H54 (cell line): Measurements from ENCODE around the gene CCDC57.
"Not testable (repeated sequence)": the region's sequence is repeated elsewhere in the genome, so short reads cannot be mapped to it uniquely, and the experiment has no call there.

ENCODE experiments used
- DNase-seq: peaks from one replicate; pipeline ENCODE4 v3.0.0; 2011; ENCODE audit warnings: low spot score, mixed read lengths; ENCODE audit not compliant: insufficient read length
- FAIRE-seq: peaks from 3 replicates; lab custom pipeline; 2011; peaks lifted over from hg19 to GRCh38; lab: Jason Lieb, UNC
- POLR2A ChIP-seq: IDR thresholded peaks from 2 replicates; pipeline ENCODE4 v1.6.1; 2011; ENCODE audit warnings: low read depth, mild to moderate bottlenecking, low read length

CCDC57 gene

DNA sequence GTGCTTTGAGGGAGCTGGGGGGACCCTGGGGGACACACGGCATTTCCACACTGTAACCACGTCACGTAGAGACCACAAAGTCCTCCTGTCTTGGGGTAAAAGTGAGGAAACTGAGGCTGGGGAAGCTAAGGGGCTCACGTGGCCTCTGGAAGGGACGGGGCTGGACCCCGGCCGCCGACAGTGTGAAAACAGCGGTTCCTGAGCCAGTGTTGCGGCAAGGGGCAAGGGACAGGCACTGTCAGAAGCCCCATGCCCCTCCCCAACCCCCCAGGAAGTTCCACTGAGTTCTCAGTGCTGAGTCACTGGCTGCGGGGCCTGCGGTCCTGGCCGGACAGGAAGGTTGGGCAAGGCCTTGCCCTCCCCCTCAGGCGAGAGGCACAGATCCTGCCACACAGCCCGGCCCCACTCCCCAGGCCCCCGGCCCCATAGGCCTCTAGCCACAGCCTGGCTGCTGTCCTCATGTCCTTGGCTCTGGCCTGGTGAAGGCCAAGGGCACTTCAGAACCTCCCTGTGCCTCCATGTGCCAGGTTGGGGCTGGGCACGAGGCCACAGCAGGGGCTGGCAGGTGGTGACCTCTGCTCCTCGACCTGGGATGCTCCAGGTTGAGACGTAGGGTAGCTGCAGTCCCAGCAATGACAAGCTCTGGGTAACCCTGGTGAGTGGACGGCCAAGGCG lies 5.0 kb upstream of the CCDC57 start:
- no peak; the same call in 1 of the 2 replicates for TF ChIP-seq POLR2A
- FAIRE-seq = no peak
- DNase-seq = peak; percentile 67

DNA sequence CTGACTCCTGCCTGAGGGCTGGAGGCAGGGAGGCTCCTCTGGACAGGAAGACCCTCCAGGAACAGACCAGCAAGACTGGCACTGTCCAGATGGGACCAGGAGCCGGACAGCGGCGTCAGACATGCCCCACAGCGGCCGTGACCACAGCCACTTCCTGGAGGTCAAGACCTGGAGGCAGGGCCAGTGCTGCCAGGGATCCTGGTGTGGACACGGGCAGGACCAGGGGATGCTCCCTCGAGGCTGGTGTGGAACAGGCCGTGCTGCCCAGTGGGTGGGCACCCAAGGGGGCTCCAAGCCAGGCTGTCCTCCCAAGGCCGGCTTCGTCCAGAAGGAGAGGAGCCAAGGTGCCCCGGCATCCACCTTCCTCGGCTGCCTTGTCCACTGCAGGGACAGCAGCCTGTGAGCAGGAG lies 4.5 kb upstream of the CCDC57 start:
- no peak for TF ChIP-seq POLR2A
- peak; percentile 59 for DNase-seq
- FAIRE-seq = no peak

GRCh38 chr17:82216301-82217119 lies 3.9 kb upstream of the CCDC57 start:
- TF ChIP-seq POLR2A = peak; percentile 16; the same call in 1 of the 2 replicates
- peak; percentile 77 for DNase-seq
- no peak for FAIRE-seq

DNA sequence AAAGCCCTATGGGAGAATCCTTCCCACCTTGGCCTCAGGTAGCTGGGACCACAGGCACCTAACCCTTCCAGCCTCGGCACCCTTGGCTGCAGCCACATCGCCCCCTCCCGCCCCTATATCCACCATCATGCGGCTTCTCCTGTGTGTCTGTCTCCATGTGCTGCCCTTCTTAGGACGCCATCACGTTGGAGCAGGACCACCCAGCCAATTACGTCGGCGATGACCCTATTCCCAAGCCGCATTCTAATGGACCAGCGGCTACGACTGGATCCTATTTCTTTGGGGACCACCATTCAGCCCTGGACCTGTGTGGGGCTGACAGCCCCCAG lies 3.3 kb upstream of the CCDC57 start:
- DNase-seq (no peak), FAIRE-seq (no peak)
- TF ChIP-seq POLR2A = no peak

- DNase-seq = no peak
Measured at GRCh38 chr17:82215095-82215971, 2.7 kb upstream of the CCDC57 start.

GRCh38 chr17:82214012-82214628 lies 1.5 kb upstream of the CCDC57 start:
- no peak for TF ChIP-seq POLR2A
- FAIRE-seq (no peak), DNase-seq (no peak)

More at GRCh38 chr17:82215095-82215971, 2.7 kb upstream of the CCDC57 start:
- FAIRE-seq = no peak
- peak; percentile 8; the same call in 1 of the 2 replicates for TF ChIP-seq POLR2A

DNA sequence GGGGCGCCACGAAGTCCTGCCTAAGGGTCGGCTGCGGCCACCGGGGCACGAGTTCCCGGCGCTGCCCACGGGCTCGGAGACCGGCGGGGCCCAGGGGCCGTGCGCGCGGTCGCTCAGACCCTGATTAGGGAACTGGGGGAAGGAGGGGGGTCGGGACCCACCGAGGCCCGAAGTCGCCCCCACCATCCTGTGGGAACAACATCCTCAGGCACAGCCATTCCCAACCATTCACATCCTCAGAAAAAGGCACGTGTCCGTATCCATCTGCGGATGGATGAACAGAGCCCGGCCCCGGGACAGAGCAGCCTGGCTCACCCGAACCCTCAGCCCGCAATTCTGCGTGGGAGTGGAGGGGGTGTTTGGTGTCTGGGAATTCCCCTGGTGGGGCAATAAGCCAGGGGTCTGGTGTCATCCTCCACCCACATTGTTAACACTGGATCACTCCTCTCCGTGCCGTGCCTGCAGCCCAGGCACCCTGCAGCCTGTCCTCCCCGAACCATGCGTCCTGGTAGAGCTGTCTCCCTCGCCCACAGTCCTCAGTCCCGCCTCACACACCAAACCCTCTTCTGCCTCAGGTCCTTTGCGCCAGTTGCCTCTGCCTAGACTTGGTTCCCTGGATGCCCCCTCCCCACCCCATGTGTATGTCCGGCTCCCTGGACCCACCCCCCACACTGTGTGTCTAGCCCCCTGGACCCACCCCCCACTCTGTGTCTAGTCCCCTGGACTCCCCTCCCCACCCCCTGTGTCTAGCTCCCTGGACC lies 789 bp upstream of the CCDC57 start:
- FAIRE-seq (no peak), DNase-seq (peak; percentile 86)
- TF ChIP-seq POLR2A = peak; percentile 24; the same call in 1 of the 2 replicates

- not testable (repeated sequence) for FAIRE-seq, DNase-seq
Measured at GRCh38 chr17:82210655-82211054, 2.0 kb downstream of the CCDC57 start.

DNA sequence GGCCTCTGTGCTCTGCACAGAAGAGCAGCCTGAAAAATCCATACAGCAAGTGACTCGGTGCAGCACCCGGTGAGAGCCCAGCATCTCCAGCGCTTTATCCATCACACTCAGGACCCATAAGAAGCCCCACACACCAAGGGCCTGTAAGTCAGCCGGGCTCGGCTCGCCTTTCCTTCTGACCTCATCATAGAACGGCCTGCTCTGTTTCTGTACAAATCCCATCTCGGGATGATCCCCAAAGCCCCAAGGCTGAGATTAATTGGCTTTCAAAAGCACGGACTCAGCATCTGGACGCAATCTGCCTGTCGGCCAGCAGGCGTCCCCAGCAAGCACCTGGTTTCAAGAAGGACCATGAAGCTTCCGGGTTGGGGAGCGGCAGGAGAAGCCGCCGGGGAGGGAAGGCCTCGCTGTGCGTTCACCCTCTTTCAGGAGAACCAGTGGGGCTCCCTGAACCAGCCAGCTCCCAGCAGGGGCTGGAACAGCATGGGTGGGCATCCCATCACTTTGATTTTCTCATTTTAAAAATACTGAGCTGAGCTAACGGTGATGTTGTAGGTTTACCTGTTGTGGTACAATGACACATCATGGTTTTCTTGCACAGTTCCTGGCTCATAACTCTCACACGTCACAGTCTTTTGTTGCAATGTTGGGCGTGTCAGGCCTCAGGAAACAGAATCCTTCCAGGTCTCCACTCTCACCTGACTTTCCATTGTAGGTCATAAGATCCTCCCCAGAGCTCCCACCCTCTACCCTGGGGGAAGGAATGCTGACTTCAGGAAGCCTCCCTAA lies 6.7 kb downstream of the CCDC57 start:
- TF ChIP-seq POLR2A = 0 out of 2 replicates have a peak, but pooled peaks have one; percentile 41
- FAIRE-seq (no peak), DNase-seq (peak; percentile 81)

DNA sequence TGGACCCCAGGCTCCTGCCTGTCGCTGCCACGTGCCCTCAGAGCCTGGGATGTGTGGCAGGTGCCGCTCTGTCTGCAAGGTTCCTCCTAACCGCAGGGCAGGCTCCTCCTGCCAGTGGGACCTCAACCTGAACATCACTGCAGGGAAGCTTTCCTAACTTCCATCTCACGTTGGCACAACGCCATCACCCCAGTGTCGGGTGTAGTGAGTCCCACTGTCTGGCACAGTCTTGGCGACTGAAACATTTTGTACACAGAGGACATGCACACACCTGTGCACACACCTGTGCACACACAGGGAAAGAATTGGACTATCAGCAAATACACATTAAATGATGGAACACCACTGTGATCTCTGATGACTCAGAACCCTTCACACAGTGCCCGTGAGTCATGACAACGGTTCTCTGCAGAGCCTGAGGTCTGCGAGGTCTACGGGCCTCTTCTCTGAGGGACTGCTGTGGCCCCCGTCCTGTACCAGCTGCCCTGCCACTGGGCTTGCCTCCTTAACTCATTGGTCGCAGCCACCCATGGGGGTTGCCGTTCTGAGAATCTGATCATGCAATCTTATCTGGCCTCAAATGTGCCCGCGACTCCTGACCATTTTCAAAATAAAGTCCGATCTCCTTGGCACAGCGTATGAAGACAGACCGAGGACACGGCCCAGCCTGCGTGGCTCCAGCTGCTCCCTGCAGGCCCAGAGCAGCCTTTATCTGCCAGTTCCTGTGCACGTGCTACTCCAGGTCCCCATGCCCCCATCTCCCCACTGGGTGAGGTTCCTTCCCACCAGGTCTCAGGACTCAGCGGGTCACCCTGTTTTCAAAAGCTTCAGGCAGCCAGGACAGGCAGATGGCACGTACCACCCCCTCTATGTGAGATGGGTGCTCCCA lies 7.6 kb downstream of the CCDC57 start:
- FAIRE-seq = peak; percentile 20
- 0 out of 2 replicates have a peak, but pooled peaks have one; percentile 5 for TF ChIP-seq POLR2A
- peak; percentile 81 for DNase-seq

GRCh38 chr17:82203920-82204319 lies 8.7 kb downstream of the CCDC57 start:
- FAIRE-seq (no peak), DNase-seq (no peak)
- no peak for TF ChIP-seq POLR2A
